AG09319 (cell line): ENCODE data around the gene CTSD.

Experiments
- DNase-seq: peaks from one replicate; pipeline ENCODE4 v3.0.0-alpha.2; 2010; ENCODE audit warnings: low read depth; ENCODE audit errors: extremely low read depth
- TF ChIP-seq, protein P1 (sequence below): IDR thresholded peaks from 2 replicates; pipeline ENCODE4 v1.5.1; 2011; ENCODE audit warnings: low read depth, mild to moderate bottlenecking, inconsistent platforms, low read length, moderate library complexity

The CTSD gene

DNA sequence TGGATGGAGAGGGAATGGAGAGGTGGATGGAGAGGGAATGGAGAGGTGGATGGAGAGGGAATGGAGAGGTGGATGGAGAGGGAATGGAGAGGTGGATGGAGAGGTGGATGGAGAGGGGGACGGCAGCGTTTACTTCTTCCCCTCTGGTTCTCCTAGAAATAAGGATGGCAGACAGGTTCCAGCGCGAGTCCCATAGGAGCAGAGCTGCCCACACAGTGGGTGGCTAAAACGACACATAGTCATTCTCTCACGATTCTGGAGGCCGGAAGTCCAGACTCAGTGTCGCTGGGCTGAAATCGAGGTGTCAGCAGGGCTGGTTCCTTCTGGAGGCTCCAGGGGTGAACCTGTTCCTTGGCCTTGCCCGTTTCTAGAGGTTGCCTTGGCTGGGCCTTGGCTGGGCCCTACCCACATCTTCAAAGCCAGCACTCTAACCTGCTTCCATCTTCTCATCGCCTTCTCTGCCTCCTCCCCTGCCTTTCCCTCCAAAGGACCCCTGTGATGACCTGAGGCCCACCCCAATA lies 12.7 kb upstream of the CTSD start:
- DNase-seq: no peak
- TF ChIP-seq, protein P1, sequence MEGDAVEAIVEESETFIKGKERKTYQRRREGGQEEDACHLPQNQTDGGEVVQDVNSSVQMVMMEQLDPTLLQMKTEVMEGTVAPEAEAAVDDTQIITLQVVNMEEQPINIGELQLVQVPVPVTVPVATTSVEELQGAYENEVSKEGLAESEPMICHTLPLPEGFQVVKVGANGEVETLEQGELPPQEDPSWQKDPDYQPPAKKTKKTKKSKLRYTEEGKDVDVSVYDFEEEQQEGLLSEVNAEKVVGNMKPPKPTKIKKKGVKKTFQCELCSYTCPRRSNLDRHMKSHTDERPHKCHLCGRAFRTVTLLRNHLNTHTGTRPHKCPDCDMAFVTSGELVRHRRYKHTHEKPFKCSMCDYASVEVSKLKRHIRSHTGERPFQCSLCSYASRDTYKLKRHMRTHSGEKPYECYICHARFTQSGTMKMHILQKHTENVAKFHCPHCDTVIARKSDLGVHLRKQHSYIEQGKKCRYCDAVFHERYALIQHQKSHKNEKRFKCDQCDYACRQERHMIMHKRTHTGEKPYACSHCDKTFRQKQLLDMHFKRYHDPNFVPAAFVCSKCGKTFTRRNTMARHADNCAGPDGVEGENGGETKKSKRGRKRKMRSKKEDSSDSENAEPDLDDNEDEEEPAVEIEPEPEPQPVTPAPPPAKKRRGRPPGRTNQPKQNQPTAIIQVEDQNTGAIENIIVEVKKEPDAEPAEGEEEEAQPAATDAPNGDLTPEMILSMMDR: no peak

DNA sequence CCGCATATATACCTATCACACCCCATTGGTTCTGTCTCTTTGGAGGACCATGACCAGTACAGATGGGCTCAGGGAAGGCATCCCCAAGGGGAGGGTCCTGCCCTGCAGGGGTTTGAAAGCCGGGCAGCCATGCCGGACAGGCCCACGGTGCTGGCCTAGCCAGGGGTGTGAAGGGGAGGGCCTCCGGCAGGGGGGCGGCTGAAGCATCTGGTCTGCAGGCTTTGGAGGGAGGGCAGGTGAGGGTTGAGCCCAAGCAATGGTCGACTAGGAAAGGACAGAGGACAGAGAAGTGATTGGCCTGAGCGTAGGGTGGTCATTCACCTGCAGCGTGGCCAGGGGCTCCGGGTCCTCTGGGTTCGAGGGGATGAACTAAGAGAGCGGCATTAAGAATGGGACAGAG lies 11.2 kb upstream of the CTSD start:
- TF ChIP-seq, protein P1: no peak
- no peak for DNase-seq

DNA sequence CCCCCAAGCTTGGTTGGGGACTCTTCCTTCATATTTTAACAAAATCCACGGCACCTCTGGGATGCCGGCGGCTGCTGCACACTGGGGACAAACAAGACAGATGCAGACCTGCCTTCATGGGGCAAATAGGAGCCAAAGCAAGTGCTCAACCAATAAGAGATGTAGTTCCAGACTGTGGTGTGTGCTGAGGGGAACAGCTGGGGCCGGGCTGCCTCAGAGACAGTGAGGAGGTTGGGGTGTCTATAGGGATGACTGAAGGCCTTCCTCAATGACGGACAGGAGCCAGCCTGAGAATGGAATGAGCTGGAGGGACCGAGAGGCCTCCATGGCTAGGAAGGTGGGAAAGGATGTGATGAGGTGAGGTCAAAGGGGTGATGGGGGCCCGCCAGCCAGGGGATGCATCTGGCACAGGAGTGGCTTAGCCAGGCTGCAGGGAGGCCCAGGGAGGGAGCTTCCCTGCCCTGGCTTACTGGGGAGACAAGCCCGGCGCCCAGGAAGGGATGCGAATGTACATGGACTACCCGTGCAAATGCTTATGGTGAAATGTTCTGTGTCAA lies 10.3 kb upstream of the CTSD start:
- TF ChIP-seq, protein P1: no peak
- no peak for DNase-seq

DNA sequence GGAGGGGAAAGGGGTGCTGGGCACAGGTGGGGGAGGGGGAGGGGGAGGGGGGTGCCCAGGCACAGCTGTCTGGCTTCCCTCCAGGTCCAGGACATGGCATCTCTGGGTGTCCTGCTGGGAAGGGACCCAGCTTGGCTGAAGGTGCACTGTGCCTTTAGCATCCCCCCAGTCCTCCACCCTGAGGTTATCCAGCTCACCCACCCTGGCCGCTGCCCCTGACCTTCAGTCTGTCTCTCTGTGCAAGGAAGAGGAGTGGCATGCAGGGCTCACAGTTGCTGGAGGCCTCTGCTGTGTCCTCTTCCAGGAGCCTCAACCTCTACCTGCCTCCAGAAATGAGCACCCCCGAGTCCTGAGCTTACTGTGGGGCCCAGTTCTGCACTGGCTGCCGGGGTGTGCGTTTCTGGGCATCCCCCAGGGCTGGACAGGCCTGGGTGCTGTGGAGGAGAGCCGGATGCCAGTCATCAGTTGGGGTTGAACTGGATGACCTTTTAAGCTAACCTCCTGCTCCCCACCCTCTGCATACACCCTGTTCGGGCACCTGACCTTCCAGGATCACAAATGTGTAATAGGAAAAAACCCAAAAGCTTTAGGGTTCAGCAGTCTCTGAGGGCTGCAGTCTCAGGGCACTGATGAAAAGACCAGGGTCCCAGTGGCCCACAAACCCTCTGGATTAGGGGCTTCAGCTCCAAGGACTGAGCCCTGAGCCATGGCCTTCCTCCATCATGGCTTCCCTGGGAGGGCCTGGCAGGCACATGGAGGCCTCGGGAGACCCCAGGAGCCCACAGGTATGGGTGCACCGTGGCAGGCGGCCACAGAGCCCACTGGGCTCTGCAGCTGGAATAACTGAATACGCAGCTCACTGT lies 9.6 kb upstream of the CTSD start:
- TF ChIP-seq, protein P1: no peak

DNA sequence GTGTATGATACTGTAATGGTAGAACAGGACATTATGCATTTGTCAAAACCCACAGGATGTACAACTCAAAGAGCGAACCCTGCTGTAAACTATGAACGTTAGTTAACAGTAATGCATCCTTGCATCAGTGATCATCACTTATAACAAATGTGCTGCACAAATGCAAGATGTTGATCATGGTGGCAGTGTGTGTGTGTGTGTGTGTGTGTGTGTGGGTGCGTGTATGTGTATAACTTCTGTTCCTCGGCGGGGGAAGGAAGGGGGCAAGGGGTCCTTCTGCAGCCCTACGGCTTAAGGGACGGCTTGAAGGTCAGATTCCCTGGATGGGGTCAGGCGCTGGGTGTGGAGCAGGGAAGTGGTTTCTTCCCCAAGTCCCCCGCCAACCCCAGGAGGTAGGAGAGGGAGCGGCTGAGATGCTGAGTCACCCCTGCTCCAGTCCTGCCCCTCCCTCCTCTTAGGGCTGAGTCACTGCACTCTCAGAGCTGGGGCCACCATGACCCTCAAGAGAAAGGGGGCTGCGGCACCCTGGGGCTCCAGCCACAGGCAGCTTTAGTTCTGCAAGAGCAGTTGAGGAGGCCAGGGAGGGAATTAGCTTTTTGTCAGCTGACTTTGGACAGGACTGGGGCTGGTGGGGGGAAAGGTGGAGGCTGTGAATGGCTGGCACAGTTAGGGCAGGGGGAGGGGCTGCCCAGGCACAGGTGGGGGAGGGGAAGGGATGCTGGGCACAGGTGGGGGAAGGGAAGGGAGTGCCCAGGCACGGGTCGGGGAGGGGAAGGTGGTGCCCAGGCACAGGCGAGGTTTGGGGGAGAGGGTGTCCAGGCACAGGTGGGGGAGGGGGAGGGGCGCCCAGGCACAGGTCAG lies 8.8 kb upstream of the CTSD start:
- peak; percentile 65 for DNase-seq
- TF ChIP-seq, protein P1: no peak

More for the DNA sequence above, 9.6 kb upstream of the CTSD start:
- no peak for DNase-seq

DNA sequence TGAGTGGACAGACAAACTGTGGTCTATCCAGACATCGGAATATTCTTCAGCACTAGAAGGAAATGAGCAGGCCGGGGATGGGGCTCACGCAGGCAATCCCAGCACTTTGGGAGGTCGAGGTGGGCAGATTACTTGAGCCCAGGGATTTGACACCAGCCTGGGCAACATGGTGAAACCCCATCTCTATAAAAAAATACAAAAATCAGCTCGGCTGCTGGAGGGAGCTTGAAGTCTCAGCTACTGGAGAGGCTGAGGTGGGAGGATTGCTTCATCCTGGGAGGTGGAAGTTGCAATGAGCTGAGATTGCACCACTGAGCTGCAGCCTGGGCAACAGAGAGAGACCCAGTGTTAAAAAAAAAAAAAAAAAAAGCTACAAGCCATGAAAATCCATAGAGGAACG lies 8.0 kb upstream of the CTSD start:
- TF ChIP-seq, protein P1: no peak
- DNase-seq: no peak
